HepG2 (cell line): Measurements from ENCODE around the gene PTRH2.

Experiments
- CBX5 ChIP-seq: sonication (generic); formaldehyde crosslinking; IDR thresholded peaks from 2 replicates; pipeline ENCODE4 v1.4.0; 2020; ENCODE audit warnings: missing genetic modification reagents, borderline replicate concordance
- CHD2 ChIP-seq: IDR thresholded peaks from 2 replicates; pipeline ENCODE4 v1.6.1; 2011; ENCODE audit warnings: low read depth, low read length, improper control_type of control experiment
- GATAD2A ChIP-seq: IDR thresholded peaks from 2 replicates; pipeline ENCODE4 v1.6.1; 2016
- HDAC2 ChIP-seq: sonication (generic); formaldehyde crosslinking; IDR thresholded peaks from 2 replicates; pipeline ENCODE4 v1.4.0; 2020; ENCODE audit warnings: missing genetic modification reagents
- NR1H2 ChIP-seq: sonication (generic); formaldehyde crosslinking; IDR thresholded peaks from 2 replicates; pipeline ENCODE4 v1.8.1; 2022; ENCODE audit warnings: low read depth, missing genetic modification reagents, borderline replicate concordance
- POLR2A ChIP-seq, 2 experiments: IDR thresholded peaks; 2 replicates each; pipeline ENCODE4 v1.6.1; 2011; ENCODE audit warnings: low read depth in 2 of 2, low read length in 2 of 2, mild to moderate bottlenecking in 1 of 2, moderate library complexity in 1 of 2; ENCODE audit not compliant: insufficient read depth in 1 of 2
- ZNF331 ChIP-seq: sonication (generic); formaldehyde crosslinking; IDR thresholded peaks from 2 replicates; pipeline ENCODE4 v1.4.0; 2020; ENCODE audit warnings: missing genetic modification reagents
- ZNF572 ChIP-seq: sonication (generic); formaldehyde crosslinking; IDR thresholded peaks from 2 replicates; pipeline ENCODE4 v1.5.1; 2020; ENCODE audit warnings: mild to moderate bottlenecking, missing genetic modification reagents
- ZNF776 ChIP-seq: sonication (generic); formaldehyde crosslinking; IDR thresholded peaks from 2 replicates; pipeline ENCODE4 v1.4.0; 2020; ENCODE audit warnings: mild to moderate bottlenecking, missing genetic modification reagents
- TF ChIP-seq, protein P1 (sequence below): IDR thresholded peaks from 2 replicates; pipeline ENCODE4 v1.6.1; 2012; ENCODE audit warnings: inconsistent platforms

GRCh38 chr17:59737324-59737723 lies 30.1 kb upstream of the PTRH2 start:
- TF ChIP-seq ZNF776 (no peak), GATAD2A (CRISPR knock-in tag) (no peak), ZNF331 (CRISPR knock-in tag) (no peak), HDAC2 (CRISPR knock-in tag) (no peak), CHD2 (no peak), CBX5 (no peak), ZNF572 (CRISPR knock-in tag) (no peak), POLR2A (IDR thresholded peaks at IDR 0.05; ENCODE audit: insufficient read depth in 1 of 2, low read depth in 2 of 2, low read length in 2 of 2) (no peak), NR1H2 (CRISPR knock-in tag) (no peak)
- TF ChIP-seq, protein P1, sequence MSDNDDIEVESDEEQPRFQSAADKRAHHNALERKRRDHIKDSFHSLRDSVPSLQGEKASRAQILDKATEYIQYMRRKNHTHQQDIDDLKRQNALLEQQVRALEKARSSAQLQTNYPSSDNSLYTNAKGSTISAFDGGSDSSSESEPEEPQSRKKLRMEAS = no peak
